ENCODE results near the gene RAB17. TPM values are rescaled to one million over a fixed set of nuclear protein-coding genes. Genes with fewer than 3 reads are reported as not detected.

RAB17 gene
- total and polyA plus RNA-seq, 2 experiments from 2014 or later = 58.3 to 99.1 TPM

DNA sequence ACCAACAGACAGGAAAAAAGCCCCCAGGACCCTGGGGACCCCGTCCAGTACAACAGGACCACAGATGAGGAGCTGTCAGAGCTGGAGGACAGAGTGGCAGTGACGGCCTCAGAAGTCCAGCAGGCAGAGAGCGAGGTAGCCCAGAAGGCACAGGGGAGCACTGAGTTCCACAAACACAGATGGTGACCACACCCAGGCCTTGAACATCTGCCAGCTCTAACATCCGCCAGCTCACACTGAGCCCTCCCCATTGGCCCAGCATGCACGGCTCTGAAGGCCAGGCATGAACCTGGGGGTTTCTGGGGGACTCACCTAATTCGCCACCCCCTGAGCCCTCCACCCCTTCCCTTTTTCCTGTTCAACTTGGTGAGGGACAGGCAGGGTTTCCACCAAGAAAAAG lies 49.7 kb downstream of the RAB17 start:
- H3K27ac ChIP-seq = no peak overlapping the region
- H3K9me2 ChIP-seq (replicated peaks; ENCODE audit: insufficient read depth) = no peaks in the 10 kb centered on the region
- no peaks in the 10 kb centered on the region for H3K9me3 ChIP-seq (ENCODE audit: low read depth)
- no peaks in the 10 kb centered on the region for H4K20me1 ChIP-seq (ENCODE audit: insufficient read depth, poor library complexity, severe bottlenecking)
- no peak overlapping the region for H3K4me2 ChIP-seq
- no peaks in the 10 kb centered on the region for H3K27me3 ChIP-seq
- no peak overlapping the region for H2AFZ ChIP-seq
- DNase-seq (ENCODE audit: low spot score) = no peak
- 63% methylated on average over 6 of the region's 6 CpGs for WGBS (ENCODE audit: low lambda C conversion rate, missing lambda C conversion rate)
- no peaks in the 10 kb centered on the region for H3K79me2 ChIP-seq
- no peak overlapping the region for H3K4me3 ChIP-seq
- H3K36me3 ChIP-seq (replicated peaks; ENCODE audit: insufficient read depth, low read depth) = no peaks in the 10 kb centered on the region
- TF ChIP-seq EZH2 (IDR thresholded peaks at IDR 0.05; ENCODE audit: borderline replicate concordance) (no peak), EZH2phosphoT487 (IDR thresholded peaks at IDR 0.05; ENCODE audit: low read depth, severe bottlenecking, unreplicated experiment) (no peak)
- TF ChIP-seq, protein P1, sequence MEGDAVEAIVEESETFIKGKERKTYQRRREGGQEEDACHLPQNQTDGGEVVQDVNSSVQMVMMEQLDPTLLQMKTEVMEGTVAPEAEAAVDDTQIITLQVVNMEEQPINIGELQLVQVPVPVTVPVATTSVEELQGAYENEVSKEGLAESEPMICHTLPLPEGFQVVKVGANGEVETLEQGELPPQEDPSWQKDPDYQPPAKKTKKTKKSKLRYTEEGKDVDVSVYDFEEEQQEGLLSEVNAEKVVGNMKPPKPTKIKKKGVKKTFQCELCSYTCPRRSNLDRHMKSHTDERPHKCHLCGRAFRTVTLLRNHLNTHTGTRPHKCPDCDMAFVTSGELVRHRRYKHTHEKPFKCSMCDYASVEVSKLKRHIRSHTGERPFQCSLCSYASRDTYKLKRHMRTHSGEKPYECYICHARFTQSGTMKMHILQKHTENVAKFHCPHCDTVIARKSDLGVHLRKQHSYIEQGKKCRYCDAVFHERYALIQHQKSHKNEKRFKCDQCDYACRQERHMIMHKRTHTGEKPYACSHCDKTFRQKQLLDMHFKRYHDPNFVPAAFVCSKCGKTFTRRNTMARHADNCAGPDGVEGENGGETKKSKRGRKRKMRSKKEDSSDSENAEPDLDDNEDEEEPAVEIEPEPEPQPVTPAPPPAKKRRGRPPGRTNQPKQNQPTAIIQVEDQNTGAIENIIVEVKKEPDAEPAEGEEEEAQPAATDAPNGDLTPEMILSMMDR (IDR thresholded peaks at IDR 0.05; ENCODE audit: poor library complexity) = no peak
- H3K4me1 ChIP-seq (ENCODE audit: insufficient read depth) = peaks cover 11% of the 10 kb centered on the region

DNA sequence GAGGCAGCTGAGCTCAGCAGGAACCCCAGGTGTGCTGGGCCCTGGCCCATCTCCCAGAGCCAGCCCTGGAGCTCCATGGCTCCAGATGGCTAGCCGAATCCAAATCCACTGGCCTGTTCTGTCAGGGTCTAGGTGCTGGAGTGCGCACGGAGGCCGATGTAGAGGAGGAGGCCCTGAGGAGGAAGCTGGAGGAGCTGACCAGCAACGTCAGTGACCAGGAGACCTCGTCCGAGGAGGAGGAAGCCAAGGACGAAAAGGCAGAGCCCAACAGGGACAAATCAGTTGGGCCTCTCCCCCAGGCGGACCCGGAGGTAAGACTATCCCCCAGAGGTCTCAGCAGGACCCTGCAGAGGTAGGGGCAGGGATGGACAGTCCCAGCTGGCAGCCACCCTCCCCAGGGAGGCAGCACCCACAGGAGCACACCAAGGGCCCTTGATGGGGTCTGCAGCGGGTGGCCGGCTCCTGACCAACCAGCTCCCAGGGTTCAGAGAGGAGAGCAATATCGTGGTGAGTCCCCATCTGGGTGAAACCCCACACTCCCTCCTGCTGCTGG lies 50.2 kb downstream of the RAB17 start:
- Histone ChIP-seq H2AFZ (no peak overlapping the region), H3K79me2 (no peaks in the 10 kb centered on the region), H3K4me1 (ENCODE audit: insufficient read depth) (peaks cover 11% of the 10 kb centered on the region), H3K36me3 (replicated peaks; ENCODE audit: insufficient read depth, low read depth) (no peaks in the 10 kb centered on the region), H3K9me3 (ENCODE audit: low read depth) (no peaks in the 10 kb centered on the region), H3K4me2 (no peak overlapping the region), H3K27ac (no peak overlapping the region), H3K9me2 (replicated peaks; ENCODE audit: insufficient read depth) (no peaks in the 10 kb centered on the region), H3K4me3 (no peak overlapping the region), H3K27me3 (no peaks in the 10 kb centered on the region), H4K20me1 (ENCODE audit: insufficient read depth, poor library complexity, severe bottlenecking) (no peaks in the 10 kb centered on the region)
- TF ChIP-seq EZH2 (IDR thresholded peaks at IDR 0.05; ENCODE audit: borderline replicate concordance) (no peak), EZH2phosphoT487 (IDR thresholded peaks at IDR 0.05; ENCODE audit: low read depth, severe bottlenecking, unreplicated experiment) (no peak)
- TF ChIP-seq, protein P1 (IDR thresholded peaks at IDR 0.05; ENCODE audit: poor library complexity) = no peak
- 93% methylated on average over 13 of the region's 13 CpGs for whole genome bisulfite sequencing (ENCODE audit: low lambda C conversion rate, missing lambda C conversion rate)
- DNase-seq (ENCODE audit: low spot score) = no peak

DNA sequence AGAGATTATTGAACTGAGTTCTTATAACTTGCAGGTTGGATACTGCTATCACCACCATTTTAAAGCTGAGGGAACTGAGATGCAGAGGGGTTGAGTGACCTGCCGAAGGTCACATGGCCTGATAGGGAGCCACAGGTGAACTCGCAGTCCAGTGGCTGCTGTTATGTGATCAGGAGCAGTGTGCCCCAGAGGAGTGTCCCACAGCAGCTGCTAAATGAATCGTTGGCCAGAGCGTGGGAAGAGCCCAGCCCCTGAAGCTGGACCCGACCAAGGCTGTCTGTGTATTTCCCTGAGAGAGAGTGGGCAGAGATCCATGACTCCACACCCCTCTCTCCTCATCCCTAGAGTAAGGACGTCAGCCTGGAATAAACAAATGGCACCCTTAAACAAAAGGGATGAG lies 50.9 kb downstream of the RAB17 start:
- no peaks in the 10 kb centered on the region for H3K79me2 ChIP-seq
- 81% methylated on average over 6 of the region's 6 CpGs for WGBS (ENCODE audit: low lambda C conversion rate, missing lambda C conversion rate)
- TF ChIP-seq EZH2 (IDR thresholded peaks at IDR 0.05; ENCODE audit: borderline replicate concordance) (no peak), EZH2phosphoT487 (IDR thresholded peaks at IDR 0.05; ENCODE audit: low read depth, severe bottlenecking, unreplicated experiment) (no peak)
- TF ChIP-seq, protein P1 (IDR thresholded peaks at IDR 0.05; ENCODE audit: poor library complexity) = no peak
- H3K4me1 ChIP-seq (ENCODE audit: insufficient read depth) = peaks cover 11% of the 10 kb centered on the region
- H2AFZ ChIP-seq = no peak overlapping the region
- H4K20me1 ChIP-seq (ENCODE audit: insufficient read depth, poor library complexity, severe bottlenecking) = no peaks in the 10 kb centered on the region
- DNase-seq (ENCODE audit: low spot score) = no peak
- no peaks in the 10 kb centered on the region for H3K9me2 ChIP-seq (replicated peaks; ENCODE audit: insufficient read depth)
- no peak overlapping the region for H3K4me2 ChIP-seq
- no peak overlapping the region for H3K27ac ChIP-seq
- no peak overlapping the region for H3K4me3 ChIP-seq
- H3K36me3 ChIP-seq (replicated peaks; ENCODE audit: insufficient read depth, low read depth) = no peaks in the 10 kb centered on the region
- no peaks in the 10 kb centered on the region for H3K27me3 ChIP-seq
- H3K9me3 ChIP-seq (ENCODE audit: low read depth) = no peaks in the 10 kb centered on the region

All from hepatocyte (in vitro differentiated cells).